SU-DHL-6 (cell line): ENCODE results near the gene ESAM.

Experiments used
- EZH2phosphoT487 ChIP-seq: fragments of 200-600 bp; sonication (generic), shearing (Covaris generic); conservative IDR thresholded peaks from 2 replicates; pipeline ENCODE4 v1.6.1; 2018; ENCODE audit warnings: mild to moderate bottlenecking, antibody characterized with exemption, low read length, moderate library complexity, mixed read lengths
- TF ChIP-seq, protein P1 (sequence below): fragments of 200-600 bp; sonication (generic); IDR thresholded peaks from one replicate; pipeline ENCODE4 v1.5.1; 2017; ENCODE audit warnings: antibody characterized with exemption, mild to moderate bottlenecking, low read length, moderate library complexity; ENCODE audit not compliant: insufficient read depth, poor library complexity, severe bottlenecking

DNA sequence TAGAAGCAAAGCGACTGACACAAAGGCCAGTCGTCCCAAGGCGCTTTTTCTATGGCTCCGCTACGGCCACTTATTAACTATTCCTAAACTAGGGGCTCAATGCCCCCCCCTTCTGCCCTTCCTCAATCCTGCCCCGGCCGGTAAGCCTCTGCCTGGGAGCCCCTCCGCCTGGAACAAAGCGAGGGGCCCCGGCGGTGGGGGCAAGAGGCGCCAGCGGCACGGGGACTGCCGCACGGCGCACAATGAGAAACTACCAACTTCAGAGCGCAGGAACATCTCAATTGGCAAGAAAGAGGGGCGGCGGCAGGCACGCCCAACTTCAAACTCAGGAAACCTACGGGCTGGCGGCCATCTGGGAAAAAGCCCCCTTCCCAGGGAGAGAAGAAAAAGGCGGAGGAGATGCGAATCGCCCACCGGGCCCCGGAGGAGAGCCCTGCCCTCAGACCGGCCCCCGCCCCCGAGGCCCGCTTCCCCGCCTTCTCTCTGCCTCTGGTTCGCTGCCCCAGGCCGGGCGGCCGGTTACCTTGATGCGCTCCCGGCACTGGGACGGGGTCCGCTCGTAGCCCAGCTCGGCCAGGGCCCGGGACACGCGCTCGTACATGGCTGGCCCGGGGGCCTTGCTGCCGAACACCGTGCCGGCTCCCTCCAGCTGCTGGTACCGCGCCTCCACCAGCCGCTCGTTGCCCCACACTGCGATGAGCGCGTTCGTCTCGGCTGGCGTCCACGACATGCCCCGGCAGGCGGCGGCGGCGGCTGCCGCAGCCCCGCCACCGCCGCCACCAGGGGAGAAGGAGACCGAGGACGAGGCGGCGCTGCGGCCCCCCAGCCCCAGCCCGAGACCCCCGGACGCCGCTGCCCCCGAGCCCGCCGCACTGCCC lies 37.5 kb upstream of the ESAM start:
- TF ChIP-seq, protein P1, sequence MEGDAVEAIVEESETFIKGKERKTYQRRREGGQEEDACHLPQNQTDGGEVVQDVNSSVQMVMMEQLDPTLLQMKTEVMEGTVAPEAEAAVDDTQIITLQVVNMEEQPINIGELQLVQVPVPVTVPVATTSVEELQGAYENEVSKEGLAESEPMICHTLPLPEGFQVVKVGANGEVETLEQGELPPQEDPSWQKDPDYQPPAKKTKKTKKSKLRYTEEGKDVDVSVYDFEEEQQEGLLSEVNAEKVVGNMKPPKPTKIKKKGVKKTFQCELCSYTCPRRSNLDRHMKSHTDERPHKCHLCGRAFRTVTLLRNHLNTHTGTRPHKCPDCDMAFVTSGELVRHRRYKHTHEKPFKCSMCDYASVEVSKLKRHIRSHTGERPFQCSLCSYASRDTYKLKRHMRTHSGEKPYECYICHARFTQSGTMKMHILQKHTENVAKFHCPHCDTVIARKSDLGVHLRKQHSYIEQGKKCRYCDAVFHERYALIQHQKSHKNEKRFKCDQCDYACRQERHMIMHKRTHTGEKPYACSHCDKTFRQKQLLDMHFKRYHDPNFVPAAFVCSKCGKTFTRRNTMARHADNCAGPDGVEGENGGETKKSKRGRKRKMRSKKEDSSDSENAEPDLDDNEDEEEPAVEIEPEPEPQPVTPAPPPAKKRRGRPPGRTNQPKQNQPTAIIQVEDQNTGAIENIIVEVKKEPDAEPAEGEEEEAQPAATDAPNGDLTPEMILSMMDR, result no peak
- TF ChIP-seq EZH2phosphoT487, result no peak
